H1 (cell line): ENCODE results near the gene INAFM2. TPM values are rescaled to one million over a fixed set of nuclear protein-coding genes. Genes with fewer than 3 reads are reported as not detected.

Experiments
- ATF3 ChIP-seq: IDR thresholded peaks from 2 replicates; pipeline ENCODE4 v1.6.1; 2011; ENCODE audit warnings: low read depth, mild to moderate bottlenecking, low read length; ENCODE audit not compliant: insufficient read depth
- GTF2F1 ChIP-seq: IDR thresholded peaks from 2 replicates; pipeline ENCODE4 v1.6.1; 2012; ENCODE audit warnings: low read depth, low read length, improper control_type of control experiment, borderline replicate concordance
- polyA plus RNA-seq, 7 experiments: library from polyadenylated mRNA; depleted of rRNA in 3 of 7; stranded (reverse) in 5 of 7; unstranded in 2 of 7; fragments of >200 nt in 5 of 7; fragments of 200-250 nt in 2 of 7; gene quantifications; 1 replicate in 5 of 7; 2 replicates in 1 of 7; 4 replicates in 1 of 7; pipeline versions ENCODE4 v1.2.1 to v1.2.3, GENCODE V29; 2011 to 2013; ENCODE audit warnings: missing spikeins in 2 of 7, mixed read lengths in 2 of 7
- total RNA-seq: library from RNA; stranded (reverse); fragmentation: NEBNext Ultra II Directional; extraction: Animal tissue kit (Norgen Biotek cat#: 25700); gene quantifications from 2 replicates; pipeline ENCODE4 v1.2.1, GENCODE V29; 2021
- TF ChIP-seq, protein P1 (sequence below): IDR thresholded peaks from 2 replicates; pipeline ENCODE4 v1.6.1; 2012; ENCODE audit warnings: inconsistent platforms

Gene INAFM2
- total and polyA plus RNA-seq, 2 of the 8 experiments (the other 6 are each of a cell fraction or from before 2014, with no cell fraction given): 15.3 to 35.1 TPM

DNA sequence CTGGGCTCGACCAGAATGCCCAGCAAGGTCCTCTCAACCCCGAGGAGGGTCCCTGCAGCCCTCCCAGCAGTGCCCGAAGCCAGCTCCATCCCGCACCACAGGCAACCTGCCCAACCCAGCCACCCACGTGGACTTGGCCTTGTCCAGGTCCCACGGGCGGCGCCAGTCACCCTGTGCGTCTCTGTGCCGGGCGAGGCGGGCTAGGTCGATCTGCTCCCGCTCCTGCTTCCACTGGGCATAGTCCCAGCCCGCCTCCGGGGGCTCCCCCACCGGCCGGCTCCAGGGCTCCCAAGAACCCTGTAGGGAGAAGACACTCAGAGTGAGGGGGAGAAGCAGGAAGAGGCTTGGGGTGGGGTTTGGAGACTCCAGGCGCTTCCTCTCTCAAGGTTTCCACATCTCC is 14.1 kb downstream of the INAFM2 start (continued):
- TF ChIP-seq, protein P1, sequence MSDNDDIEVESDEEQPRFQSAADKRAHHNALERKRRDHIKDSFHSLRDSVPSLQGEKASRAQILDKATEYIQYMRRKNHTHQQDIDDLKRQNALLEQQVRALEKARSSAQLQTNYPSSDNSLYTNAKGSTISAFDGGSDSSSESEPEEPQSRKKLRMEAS: no peak
- TF ChIP-seq ATF3: no peak
- no peak for TF ChIP-seq GTF2F1
